ENCODE measurements around the gene ZDHHC22. TPM values are rescaled to one million over a fixed set of nuclear protein-coding genes. Genes with fewer than 3 reads are reported as not detected.

The ZDHHC22 gene
- total RNA-seq, 1 donor, result not detected

DNA sequence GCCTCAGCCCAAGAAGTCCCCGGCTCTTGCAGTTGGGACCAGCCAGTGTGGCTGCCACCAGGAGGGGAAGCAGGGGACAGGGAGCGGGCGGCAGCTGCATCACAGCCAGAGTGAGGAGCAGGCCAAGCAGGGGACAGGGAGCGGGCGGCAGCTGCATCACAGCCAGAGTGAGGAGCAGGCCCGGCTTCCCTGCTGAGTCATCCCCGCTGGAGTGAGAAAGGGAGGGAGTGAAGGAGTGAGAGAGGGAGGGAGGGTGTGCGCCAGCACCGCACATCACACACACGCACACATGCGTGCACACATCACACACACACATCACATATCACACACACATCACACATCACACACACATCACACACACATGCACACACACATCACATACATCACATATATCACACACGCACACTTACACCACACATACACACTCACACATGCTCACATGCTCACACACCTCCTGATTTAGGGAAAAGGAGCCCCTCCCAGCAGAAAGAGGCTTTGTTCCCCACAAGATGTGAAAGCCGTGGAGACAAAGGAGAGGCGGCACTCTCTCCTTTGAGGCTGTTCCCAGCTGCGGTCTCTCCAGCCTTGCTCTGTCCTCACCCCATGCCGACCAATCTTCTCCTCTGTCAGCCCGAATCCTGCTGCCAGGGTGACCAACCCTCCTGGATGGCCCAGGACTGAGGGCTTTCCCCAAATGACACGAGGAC, 16.7 kb upstream of the ZDHHC22 start:
- peak in 1 of 3 donors; percentile 49 for DNase-seq (ENCODE audit: low read depth in 2 of 3, low spot score in 2 of 3)

DNA sequence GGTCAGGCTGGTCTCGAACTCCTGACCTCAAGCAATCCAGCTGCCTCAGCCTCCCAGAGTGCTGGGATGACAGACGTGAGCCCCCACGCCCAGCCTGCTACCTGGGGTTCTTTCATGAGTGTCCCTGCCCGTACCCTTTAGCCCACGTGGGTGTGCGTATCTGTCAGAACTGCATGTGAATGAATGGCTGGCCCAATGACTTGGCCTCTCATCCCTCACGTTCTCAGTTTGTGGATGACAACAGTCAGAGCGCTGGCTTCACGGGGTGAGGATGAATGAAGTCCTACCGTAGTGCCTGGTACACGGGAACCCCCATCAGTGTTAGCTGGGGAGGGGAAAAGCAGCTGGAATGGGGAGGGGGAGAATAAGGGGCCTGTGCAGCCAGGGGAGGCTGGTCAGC, 16.1 kb upstream of the ZDHHC22 start:
- DNase-seq (ENCODE audit: low read depth in 2 of 3, low spot score in 2 of 3), result no peak

GRCh38 chr14:77155083-77155482, 13.5 kb upstream of the ZDHHC22 start:
- no peak for DNase-seq (ENCODE audit: low read depth in 2 of 3, low spot score in 2 of 3)

DNA sequence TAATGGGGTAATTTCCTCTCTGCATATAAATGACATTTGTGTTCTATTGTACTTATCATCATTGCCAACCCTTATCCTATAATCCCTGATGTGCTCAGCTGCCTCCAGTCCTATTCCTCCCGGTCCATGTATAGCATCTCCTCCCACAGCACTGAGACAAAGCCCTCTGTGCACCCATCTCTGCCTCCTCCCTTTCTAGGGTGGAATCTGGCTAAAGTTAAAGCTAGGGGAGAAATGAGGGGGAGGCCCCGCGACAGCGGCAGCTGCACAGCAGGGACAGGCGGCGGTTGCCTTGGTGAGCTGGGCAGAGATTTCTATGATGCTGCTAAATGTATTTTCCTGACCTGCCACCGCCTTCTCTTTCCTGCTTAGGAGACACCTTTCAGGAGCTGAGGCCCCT, 12.8 kb upstream of the ZDHHC22 start:
- DNase-seq (ENCODE audit: low read depth in 2 of 3, low spot score in 2 of 3), result no peak

DNA sequence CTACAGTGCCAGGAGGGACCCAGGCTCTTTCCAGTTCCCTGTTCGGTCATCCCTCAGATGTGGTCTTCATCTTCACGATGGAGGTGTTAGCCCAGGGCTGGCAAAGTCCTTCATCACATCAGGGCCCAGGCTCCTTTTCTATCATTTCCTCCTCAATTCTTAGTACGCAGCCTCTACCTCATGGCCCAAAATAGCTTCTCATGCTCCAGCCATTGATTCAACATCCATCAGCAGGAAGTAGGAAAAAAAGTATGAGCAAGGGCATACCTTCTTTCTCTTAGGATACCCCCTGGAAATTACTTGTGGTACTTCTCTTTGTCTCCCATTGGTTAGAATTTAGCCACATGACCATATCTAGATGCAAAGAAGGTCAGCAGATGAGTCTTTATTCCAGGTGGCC, 12.2 kb upstream of the ZDHHC22 start:
- DNase-seq (ENCODE audit: low read depth in 2 of 3, low spot score in 2 of 3), result no peak

- DNase-seq (ENCODE audit: low read depth in 2 of 3, low spot score in 2 of 3), result peak in 1 of 3 donors; percentile 61
These were observed 10.5 kb upstream of the ZDHHC22 start for GRCh38 chr14:77151918-77152588.

DNA sequence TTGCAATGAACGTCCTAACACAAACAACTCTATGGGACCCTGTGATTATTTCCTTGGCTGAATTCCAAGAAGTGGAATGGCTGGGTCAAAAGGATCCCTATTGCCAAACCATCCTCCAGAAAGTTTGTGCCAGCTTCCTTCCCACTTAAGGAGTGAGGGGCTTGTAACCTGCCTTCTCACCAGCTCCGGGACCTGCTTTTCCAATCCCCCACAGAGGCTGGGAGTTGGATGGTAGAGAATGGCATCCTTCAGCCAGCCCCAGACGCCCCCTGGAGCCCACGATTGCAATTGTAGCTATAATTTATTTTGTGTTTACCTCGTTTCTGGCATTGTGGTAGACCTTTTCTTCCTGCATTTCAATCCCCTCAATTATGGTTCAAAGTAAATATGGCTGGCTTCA, 9.7 kb upstream of the ZDHHC22 start:
- peak in 1 of 3 donors; percentile 49 for DNase-seq (ENCODE audit: low read depth in 2 of 3, low spot score in 2 of 3)

DNA sequence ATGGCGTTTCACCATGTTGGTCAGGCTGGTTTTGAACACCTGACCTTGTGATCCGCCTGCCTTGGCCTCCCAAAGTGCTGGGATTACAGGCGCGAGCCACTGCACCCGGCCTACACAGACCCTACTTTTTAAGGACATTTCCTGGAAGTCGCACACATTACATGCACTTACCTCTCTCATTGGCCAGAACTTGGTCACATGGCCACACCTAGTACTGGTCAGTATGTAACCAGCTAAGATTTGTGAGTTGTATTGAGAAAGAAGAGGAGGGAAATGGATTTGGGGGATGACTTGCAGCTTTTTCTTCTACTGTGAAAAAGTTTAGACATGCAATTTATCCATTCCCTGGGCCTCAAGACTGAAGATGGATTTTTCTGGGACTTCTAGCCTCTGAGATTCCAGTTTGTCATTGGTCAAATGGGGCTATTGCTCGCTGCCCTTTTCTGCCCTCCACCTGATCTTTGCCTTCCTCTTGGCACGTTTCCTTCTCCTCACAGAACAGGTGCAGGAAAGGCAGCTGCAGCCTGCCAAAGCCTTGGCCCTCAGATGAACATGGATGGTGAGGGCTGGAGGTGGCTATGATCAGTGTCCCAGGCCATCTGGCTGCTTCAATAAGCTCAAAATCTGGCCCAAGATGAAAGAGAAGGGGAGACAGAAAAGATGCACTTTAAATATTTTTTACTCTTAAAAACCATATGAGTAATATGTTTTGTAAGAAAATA, 7.1 kb upstream of the ZDHHC22 start:
- DNase-seq (ENCODE audit: low read depth in 2 of 3, low spot score in 2 of 3), result no peak

DNA sequence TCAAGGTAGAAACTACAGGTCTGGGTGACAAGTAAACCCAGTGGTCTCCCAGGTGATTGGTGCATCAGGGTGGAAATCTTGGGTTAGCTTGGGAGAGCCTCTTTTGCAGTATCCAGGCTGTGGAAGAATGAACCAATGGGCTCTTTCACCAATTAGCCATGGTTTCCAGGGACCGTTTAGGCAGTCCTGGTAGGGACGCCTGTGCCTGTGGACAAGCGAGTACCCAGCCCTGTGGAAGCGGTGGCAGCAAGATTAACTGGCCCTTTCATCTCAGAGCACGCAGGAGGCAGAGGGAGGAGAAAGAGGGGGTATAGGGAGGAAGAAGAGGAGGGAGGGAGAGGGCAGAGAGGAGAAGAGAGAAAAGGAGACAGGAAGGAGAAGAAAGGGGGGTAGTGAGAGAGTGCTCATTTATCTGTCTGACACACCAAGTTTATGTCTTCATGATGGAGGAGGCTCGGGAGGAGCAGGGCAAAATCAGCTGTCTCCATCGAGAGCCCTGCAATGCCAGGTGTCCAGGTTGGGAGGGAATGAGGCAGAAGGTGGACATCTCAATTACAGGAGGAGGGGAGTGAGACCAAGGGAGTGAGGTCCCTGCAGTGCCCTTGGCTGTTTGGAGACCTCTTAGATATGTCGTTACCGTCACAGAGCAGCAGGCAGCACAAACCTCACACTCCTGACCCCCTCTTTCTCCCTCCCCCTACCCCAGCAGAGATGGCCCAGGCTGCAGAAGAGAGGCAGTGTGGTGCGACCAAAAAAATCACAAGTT, 4.6 kb upstream of the ZDHHC22 start:
- no peak for DNase-seq (ENCODE audit: low read depth in 2 of 3, low spot score in 2 of 3)

DNA sequence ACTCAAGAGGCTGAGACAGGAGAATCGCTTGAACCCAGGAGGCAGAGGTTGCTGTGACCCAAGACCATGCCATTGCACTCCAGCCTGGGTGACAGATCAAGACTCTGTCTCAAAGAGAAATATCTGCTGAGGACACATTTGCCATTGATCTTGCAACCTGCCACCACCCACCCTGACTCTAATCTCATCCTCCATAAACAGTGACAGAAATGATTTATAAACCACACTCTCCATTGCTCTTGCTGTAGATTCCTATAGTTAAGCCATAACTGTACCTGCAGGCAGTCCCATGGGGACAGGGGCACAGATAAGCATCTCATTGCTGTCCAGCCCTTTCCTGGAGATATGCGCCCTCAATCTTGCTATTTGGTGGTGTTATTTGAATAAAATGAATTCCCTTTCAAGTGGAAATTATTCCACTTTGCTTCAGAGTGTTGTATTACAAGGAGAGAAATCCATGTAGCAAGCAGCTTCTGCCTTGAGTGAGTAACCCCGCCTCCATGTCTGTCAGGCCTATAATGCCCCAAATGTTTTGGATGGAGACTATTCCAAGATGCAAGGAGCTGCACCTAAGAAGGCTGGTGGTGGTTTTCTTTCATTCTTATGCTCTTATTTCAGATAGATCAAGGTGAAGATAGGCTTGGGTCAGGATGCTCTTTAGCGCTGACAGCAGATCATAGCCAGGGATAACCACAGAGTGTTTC, 3.0 kb upstream of the ZDHHC22 start:
- no peak for DNase-seq (ENCODE audit: low read depth in 2 of 3, low spot score in 2 of 3)

DNA sequence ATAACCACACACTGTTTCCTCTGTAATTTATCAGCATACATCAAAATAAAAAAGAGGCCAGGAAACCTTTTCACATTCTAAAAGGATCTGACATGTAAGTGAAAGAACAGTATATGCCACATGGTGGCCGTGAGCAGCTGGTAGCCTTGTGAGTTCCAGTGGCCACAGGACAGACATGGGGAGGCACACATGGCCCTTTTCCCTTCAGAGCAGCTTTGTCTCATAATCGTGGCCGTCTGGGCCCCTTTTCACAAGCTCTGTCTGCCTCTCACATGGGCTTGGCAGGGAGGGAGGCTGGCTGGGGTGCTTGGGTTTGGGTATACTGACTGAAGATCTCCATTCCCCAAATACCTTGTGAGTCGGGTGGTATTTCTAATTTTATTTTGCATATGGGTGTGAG, 1.5 kb upstream of the ZDHHC22 start:
- peak in 1 of 3 donors; percentile 37 for DNase-seq (ENCODE audit: low read depth in 2 of 3, low spot score in 2 of 3)

DNA sequence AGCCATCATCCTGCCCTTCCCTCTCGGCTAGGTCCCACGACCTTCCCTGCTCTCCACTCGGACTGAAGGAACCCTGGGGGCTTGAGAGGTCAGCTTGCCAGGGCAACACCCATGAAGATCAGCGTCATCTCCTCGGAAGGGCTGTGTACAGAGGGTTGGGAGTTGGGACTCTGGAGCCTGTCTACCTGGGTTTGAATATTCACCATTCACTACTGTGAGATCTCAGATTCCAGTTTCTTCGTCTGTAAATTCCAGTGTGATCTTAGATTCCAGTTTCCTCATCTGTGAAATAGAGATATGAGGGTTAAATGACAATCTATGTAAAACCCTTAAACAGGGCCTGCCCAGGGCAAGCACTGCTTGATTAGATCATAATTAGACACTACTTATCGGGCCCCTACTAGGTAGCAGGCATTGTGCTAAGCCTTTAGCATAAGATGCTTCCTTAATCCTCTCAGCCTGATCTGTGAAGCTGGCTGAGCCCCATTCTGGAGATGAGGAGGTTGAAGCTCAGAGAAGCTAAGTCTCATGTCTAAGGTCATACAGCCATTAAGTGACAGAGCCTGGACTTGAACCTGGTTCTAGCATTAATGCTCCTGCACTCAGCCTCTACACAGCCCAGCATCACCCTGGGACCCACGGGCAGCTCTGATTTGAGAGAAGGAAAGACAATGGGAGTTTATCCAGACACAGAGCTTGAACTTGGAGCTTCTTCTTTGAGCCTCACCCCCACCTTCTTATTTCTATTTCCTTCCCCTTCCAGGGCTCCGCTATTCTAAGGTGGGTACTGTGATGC, 612 bp upstream of the ZDHHC22 start:
- no peak for DNase-seq (ENCODE audit: low read depth in 2 of 3, low spot score in 2 of 3)

GRCh38 chr14:77140359-77141213, 1.0 kb downstream of the ZDHHC22 start:
- no peak for DNase-seq (ENCODE audit: low read depth in 2 of 3, low spot score in 2 of 3)

DNA sequence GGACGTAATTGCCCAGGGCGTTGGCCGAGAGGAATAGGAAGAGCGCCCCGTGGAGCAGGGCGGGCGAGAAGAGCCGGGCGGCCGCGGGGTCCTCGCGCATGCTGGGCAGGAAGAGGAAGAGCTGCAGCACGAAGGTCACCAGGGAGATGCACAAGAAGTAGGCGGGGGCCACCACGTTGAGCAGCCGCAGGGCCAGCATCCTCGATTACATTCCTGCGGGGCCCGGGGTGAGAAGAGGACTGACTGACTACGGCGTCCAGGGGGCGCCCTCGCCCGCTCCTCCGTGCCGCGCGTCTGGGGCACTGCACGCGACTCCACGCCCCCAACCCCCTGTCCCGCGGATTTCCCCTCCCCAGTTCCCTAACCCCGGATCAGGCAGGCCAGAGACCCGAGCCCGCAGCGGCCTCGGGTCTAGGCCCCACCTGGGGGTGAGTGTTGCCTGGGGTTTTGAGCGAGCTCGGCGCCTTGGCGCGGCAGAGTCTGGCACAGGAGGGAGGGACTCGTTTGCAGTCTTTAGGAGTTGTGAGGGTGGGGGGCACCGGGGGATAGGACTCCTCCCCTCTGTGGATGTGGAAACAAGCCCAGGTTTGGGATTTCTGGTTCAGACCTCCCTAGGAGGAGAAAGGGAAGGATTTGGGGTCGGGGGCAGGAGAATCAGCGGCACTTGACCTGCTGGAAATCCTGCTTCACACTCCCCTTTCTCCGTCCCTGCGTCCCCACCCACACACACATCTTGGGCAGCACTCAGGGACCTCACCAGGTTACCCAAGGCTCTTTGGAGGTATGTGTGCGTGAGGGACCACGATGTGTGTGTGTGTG, 1.8 kb downstream of the ZDHHC22 start:
- DNase-seq (ENCODE audit: low read depth in 2 of 3, low spot score in 2 of 3), result peak in 2 of 3 donors; percentile 65 to 67

DNA sequence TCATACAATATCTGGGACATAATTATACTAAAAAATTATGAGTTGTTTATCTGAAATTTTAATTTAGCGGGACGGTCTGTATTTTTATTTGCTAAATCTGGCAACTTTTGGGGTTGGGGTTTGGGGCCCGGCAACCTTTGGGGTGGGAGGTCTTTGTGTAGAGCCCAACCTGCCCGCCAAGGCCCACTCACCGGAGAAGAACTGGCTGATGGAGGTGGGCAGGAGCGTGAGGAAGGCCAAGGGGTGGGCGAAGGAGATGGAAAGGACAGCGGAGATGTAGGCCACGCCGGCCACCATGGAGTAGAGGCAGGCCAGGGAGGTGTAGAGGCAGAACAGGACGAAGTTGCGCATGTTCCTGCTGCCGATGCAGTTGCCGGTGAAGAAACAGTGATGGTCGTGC, 2.6 kb downstream of the ZDHHC22 start:
- DNase-seq (ENCODE audit: low read depth in 2 of 3, low spot score in 2 of 3), result no peak

DNA sequence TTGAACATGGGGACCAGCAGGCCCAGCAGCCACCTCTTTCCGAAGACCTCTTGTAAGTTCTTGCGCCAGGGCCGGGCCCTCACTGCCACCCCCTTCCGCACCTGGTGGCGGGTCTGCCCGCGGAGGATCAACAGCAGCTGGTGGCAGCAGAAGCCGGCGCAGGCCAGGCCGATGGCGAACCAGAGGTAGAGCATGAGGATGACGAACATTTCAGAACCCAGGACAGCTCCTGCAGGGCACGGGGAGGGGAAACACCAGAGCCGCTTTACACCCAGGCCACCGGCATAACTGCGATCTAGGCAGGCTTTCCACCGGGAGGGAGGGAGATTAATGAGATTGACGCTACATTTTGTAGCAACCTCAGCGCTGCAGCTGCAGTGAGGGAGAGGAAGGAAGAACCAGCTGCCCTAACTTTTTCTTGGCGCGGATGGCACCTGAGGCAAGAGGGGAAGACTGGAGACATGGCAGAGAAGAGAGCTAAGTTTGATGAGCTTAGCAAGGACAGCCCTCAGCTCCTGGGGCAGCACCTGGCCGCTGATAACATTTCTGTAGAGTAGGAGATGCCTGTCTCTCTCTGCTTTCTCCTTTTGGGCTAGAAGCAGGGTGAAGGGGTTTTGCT, 7.8 kb downstream of the ZDHHC22 start:
- peak in 2 of 3 donors; percentile 83 to 93 for DNase-seq (ENCODE audit: low read depth in 2 of 3, low spot score in 2 of 3)

DNA sequence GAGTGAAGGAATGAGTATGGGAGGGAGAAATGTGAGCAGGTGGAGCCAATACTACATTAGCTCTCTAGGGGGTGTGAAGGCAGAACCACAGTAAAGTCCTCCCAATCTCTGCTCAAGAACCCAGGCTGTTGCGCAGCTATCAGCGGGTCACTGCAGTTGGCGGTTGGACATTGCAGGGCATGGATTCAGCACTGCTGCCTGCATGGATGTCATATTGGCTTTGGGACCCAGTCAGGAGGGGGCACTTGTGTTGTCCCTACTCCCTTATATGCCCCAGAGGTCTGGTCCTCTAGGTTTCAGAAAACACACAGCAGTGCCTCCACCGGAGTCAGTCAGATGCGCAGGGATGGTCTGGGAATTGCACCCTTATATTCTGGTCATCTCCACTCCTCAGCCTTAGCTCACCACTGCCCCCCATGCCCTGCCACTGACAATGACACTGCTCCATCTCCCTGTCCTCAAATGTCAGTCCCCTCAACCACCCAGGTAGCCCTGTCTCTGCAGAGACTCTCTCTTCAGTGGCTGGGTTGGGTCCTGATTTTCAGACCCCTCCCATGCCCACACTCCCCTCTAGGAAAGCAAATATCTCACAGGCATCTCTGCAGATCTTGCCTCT, 9.6 kb downstream of the ZDHHC22 start:
- DNase-seq (ENCODE audit: low read depth in 2 of 3, low spot score in 2 of 3), result no peak

All from hematopoietic multipotent progenitor cell (in vitro differentiated cells).